ENCODE measurements around the gene OOSP1.
"Not testable (repeated sequence)": the region's sequence is repeated elsewhere in the genome, so short reads cannot be mapped to it uniquely, and the experiment has no call there.

Gene OOSP1, protein sequence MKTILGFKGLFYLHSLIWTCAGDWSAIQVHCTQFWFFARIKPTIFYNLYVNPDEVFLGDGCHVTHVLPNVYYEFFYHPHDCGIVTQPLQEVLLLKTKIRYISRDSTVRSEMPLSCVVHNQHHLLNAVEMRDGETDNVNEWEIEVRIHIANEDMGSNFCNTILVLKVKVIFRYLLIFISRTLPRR

DNA sequence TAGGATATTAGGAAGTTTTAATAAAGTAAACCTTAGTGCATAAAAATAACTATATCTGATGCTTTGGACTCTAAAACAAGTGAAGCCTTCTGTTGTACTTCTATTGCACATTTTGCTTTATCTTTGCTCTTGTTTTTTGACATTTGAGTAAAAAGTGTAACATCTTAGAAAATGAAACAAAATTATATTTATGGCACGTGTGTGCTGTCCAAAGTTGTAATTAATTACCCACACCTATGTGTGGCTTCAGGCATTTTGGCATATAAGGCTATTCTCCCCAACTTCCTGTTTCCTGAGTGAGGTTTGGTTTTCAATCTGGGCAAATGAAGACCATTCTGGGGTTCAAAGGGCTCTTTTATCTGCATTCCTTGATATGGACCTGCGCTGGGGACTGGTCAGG is at the start of gene OOSP1:
TSS of gene OOSP1 (plus strand) at position 301 of the 400 bp plus-strand sequence. CDS start at position 324, 23 bp downstream.
- DNase-seq (ENCODE audit: low spot score): no peak

DNA sequence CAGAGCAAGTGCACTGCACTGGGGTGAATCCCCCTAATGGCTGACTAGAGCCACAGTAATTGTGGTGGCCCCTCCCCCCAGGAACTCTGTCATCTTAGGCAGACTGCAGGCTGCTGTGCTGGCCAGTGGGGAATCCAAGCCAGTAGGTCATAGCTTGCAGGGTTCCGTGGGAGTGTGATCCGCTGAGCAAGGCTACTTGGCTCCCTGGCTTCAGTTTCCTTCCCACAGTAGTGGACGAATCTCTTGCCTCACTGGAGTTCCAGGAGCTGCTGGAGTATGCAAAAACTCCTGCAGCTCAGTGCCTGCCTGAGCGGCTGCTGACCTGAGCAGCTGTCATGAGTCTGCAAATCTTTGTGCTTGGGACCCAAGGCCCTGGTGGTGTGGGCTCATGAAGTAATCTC is 46.5 kb upstream of the OOSP1 start:
- DNase-seq (ENCODE audit: low spot score): no peak

DNA sequence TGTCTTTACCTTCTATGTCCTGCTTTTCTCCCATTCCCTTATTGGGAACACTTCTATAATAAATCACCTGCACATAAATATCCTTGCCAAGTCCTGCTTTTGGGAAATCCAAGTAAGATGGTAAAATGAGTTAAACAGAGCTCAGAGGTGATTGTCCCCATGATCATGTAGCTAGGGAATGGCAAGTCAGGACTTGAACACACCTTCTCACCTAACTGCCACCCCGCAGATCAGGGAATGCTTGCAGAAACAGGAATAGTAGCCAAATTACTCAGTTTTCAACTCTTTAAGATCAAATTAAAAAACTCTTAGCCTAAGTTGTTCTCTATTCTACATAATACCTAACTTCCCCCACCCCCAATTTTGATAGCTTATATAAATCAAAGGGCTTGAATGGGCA is 43.6 kb upstream of the OOSP1 start:
- no peak for DNase-seq (ENCODE audit: low spot score)

DNA sequence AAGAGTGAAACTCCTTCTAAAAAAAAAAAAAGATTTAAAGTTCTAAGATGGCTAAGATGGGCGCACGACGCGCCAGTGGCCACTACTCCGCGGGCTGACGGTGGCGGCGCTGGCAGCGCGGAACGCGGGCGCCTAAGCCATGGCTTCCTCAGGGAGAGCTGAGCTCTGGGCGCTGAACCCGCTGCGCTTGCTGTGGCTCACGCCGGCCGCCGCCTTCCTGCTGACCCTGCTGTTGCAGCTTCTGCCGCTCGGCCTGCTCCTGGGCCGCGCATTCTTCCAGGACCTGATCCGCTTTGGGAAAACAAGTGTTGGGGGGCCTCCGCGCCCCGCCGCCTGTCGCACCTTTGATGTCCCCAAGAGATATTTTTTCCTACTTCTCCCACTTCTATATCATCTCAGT is 40.2 kb upstream of the OOSP1 start:
- DNase-seq (ENCODE audit: low spot score): no peak

DNA sequence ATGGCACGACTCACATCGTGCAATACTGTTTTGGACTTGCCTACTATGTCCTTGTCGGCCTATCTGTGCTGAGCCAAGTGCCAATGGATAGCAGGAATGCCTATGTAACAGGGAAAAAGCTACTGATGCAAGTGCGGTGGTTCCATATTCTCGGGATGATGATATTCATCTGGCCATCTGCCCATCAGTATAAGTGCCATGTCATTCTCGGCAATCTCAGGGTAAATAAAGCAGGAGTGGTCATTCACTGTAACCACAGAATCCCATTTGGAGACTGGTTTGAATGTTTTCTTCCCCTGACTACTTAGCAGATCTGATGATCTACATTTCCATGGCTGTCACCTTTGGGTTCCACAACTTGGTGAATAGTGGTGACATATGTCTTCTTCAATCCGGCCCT is 39.6 kb upstream of the OOSP1 start:
- DNase-seq (ENCODE audit: low spot score): no peak

GRCh38 chr11:59899532-59899931 is 38.7 kb upstream of the OOSP1 start:
- no peak for DNase-seq (ENCODE audit: low spot score)

- DNase-seq (ENCODE audit: low spot score): no peak
These were observed 37.7 kb upstream of the OOSP1 start for GRCh38 chr11:59900366-59901126.

DNA sequence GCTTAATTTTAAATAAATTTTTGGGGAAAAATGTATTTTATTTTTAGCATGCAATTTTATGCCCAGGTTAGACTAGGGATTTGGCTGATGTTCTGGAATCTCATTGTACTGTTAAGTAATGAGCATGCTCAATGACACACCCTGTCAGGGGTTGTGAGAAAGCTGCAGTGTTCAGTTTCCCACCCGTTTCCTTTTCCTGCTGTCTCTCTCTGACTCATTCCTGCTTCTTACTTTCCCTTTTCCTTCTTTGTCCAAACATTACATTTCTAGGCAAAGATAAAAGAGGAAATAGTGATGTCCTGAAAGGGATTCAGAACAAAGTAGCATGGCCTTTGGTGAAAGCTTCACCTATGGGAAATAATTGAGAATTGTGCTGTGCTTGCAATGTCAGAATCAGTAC is 36.9 kb upstream of the OOSP1 start:
- no peak for DNase-seq (ENCODE audit: low spot score)

DNA sequence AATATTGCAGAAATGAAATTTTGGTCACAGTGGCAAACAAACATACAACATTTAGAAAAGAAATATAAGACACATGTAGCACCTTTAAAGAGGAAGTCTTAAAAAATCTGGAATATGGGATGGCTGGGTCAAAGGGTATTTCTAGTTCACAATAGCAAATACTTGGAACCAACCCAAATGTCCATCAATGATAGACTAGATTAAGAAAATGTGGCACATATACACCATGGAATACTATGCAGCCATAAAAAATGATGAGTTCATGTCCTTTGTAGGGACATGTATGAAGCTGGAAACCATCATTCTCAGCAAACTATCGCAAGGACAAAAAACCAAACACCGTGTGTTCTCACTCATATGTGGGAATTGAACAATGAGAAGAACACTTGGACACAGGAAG is 34.7 kb upstream of the OOSP1 start:
- DNase-seq (ENCODE audit: low spot score): not testable (repeated sequence)

DNA sequence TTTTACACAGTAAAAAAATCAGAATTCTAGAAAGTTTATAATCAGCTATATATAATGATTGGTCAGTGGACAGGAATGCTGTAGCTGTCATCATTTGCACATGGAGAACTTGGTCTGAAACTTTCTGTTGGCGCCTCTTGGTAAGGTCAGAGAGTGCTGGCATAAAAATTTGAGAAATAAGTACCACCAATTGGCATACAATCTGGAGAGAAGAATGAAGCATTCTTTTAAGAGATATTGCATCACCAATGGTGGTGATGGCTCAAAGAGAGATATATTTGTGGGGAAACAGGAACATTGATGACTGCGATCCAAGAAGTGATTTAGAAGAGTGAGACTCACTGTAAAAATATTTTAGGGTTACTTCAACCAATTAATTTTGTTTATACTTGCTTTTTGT is 19.8 kb upstream of the OOSP1 start:
- DNase-seq (ENCODE audit: low spot score): no peak

DNA sequence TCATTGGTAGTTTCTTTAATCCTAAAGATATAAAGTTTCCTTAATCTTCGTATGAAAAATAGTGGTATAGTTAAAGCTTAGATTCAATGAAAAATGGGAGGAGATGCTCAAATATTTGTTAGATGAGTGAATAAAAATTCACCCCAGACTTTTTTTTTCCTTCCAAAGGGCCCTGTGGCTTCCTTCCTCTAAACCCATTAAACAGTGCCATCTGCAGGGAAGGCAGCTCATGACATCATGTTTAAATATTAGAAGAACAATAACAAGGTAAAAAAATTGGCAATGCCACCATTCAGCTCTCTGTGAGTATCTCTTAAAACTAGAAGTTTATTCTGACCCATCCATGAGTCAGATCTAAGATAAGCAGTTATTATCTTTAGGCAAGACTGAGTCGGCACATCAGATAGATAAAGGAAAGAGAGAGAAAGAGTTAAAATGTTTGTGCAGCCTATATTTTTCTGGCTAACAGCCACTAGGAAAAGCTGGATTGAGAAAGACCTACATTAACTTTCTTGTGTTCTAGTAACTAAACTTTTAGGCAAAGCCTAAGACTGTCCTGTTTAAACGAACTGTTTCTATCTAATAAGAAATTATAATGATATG is 19.1 kb upstream of the OOSP1 start:
- peak; percentile 9 for DNase-seq (ENCODE audit: low spot score)

DNA sequence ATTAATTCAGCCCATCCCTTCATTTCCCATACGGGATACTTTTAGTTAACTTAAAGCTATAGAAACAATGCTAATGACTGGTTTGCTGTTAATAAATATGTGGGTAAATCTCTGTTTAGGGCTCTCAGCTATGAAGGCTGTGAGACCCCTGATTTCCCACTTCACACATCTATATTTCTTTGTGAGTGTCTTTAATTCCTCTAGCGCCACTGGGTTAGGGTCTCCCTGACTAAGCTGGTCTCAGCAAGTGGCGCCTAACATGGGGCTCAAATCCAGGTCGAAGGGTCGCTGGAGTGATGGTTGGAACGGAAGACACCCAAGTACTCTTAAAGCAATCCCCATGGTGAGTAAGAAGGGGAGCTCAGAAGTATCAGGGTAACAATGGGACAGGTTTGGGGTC is 14.4 kb upstream of the OOSP1 start:
- DNase-seq (ENCODE audit: low spot score): no peak

- DNase-seq (ENCODE audit: low spot score): no peak
These were observed 6.5 kb upstream of the OOSP1 start for GRCh38 chr11:59931688-59932087.

DNA sequence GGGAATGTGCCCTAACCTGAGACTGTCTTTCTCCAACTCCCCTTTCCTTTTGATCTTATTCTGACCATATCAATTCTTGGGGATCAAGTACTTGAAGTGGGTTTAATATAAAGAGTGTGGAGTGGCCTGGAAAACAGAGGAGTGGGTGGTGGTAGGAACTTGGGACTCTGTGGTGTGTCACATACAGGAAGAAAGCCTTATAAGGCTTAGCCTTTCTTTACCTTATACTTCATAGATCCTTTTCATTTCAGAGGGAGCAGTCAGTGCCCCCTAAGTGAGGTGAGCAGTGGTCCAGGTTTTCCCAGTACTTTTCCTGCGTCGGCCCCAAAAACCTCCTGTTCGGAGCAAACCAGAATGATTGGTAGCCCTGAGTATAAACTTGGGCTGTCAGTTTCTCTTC is 486 bp downstream of the OOSP1 start:
- DNase-seq (ENCODE audit: low spot score): no peak

DNA sequence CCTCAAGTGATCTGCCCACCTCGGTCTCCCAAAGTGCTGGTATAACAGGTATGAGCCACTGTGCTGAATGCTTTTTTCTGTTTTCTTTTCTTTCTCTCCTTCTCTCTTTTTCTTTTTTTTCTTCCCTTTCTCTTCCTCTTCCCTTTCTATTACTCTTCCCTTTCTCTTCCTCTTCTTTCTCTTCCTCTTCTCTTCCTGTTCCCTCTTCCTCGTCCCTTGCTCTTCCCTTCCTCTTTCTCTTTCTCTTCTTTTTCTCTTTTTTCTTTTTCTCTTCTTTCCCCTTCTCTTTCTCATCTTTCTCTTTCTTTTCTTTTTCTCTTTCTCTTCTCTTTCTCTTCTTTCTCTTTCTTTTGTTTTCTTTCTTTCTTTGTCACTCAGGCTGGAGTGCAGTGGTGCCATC is 1.2 kb downstream of the OOSP1 start:
- DNase-seq (ENCODE audit: low spot score): no peak

DNA sequence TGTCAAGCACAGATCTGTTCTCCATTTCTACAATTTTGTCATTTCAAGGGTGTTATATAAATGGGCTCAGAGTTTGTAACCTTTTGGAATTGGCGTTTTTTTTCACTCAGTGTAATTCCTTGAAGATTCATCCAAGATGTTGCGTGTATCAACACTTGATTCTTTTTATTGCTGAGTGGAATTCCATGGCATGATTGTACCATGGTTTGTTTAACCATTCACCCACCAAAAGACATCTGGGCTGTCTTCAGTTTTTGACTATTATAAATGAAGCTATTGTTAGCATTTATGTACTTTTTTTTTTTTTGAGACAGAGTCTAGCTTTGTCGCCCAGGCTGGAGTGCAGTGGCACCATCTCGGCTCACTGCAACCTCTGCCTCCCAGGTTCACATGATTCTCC is 2.9 kb downstream of the OOSP1 start:
- DNase-seq (ENCODE audit: low spot score): no peak

- no peak for DNase-seq (ENCODE audit: low spot score)
These were observed 5.9 kb downstream of the OOSP1 start for GRCh38 chr11:59943997-59944714.

DNA sequence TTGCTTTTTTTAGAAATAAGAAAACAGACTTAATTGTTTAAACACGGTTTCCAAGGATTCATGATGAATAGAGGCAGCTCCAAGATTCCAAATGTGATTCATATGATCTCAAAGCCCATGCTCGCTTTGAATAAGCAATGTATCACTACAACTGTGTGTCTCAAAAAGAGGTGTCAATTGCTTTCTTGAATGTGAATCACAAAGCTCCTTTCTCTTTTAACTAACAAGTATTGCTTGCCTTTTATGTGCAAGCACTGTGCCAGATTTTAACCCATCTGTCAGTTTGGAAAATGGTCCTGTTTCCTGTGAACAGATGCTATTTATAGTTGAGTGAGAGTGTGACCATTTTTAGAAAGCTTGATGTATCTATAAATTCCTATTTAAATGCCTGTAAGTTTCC is 6.5 kb downstream of the OOSP1 start:
- no peak for DNase-seq (ENCODE audit: low spot score)

GRCh38 chr11:59953463-59954218 is 15.4 kb downstream of the OOSP1 start:
- DNase-seq (ENCODE audit: low spot score): no peak

DNA sequence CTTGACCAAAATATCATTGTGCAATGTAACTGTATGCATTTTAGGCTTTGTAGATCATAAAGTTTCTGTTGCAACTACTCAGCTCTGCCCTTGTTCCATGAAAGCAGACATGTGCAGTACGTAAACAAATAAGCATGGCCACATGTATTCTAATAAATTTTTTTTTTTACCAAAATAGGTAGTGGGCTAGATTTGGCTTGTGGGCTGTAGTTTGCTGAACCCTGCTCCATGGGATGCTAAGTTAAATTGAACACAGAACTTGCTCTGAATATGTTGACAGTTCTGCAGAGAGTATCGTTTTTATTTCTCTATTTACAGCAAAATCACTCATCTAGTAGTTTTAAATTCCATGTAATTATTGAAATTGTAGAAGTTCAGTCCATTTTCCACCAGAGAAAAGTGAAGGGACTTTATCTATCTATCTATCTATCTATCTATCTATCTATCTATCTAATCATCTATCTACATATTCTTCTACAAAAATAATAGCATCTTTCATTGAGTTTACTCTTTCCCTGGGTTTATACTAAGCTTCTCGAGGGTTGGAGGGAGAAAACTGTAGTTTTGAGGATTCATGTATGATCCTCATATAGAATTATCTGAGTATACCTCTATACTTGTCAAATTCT is 16.1 kb downstream of the OOSP1 start:
- DNase-seq (ENCODE audit: low spot score): no peak

DNA sequence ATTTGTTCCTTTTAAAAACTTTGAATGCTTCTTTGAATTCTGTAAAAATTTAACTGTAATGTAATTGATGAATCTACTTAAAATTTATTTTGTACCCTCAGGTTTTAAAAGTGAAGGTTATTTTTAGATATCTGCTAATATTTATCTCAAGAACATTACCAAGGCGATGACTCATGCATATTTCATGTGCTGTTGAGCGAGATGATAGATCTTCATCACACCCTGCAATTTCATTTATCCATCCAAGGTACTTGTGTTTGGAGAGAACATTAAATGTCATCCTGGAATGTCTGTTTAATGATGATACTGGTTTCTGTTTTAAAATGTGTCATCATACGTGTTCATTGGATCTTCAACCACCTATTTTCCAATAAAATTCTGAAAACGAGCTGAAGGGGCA is 18.9 kb downstream of the OOSP1 start:
- DNase-seq (ENCODE audit: low spot score): no peak
